ENCODE measurements around the gene MBLAC1.
"Not testable (repeated sequence)": the region's sequence is repeated elsewhere in the genome, so short reads cannot be mapped to it uniquely, and the experiment has no call there.

DNA sequence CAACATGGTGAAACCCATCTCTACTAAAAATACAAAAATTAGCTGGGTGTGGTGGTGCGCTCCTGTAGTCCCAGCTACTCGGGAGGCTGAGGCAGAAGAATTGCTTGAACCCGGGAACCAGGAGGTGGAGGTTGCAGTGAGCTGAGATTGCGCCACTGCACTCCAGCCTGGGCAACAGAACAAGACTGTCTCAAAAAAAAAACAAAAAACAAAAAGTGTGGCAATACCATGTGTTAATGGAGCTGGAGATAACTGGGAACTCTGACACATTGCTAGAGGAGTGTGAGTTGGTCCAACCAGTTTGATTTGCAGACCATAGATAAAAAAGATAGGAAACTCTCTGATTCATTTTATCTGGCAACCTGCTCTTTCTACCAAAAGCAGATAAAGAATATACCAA is 19.6 kb downstream of the MBLAC1 start:
- TF ChIP-seq, protein P1, sequence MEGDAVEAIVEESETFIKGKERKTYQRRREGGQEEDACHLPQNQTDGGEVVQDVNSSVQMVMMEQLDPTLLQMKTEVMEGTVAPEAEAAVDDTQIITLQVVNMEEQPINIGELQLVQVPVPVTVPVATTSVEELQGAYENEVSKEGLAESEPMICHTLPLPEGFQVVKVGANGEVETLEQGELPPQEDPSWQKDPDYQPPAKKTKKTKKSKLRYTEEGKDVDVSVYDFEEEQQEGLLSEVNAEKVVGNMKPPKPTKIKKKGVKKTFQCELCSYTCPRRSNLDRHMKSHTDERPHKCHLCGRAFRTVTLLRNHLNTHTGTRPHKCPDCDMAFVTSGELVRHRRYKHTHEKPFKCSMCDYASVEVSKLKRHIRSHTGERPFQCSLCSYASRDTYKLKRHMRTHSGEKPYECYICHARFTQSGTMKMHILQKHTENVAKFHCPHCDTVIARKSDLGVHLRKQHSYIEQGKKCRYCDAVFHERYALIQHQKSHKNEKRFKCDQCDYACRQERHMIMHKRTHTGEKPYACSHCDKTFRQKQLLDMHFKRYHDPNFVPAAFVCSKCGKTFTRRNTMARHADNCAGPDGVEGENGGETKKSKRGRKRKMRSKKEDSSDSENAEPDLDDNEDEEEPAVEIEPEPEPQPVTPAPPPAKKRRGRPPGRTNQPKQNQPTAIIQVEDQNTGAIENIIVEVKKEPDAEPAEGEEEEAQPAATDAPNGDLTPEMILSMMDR (IDR thresholded peaks at IDR 0.05 in 4 of 5, conservative IDR thresholded peaks at IDR 0.05 in 1 of 5), result not testable (repeated sequence)
- not testable (repeated sequence) for TF ChIP-seq POLR2A (IDR thresholded peaks at IDR 0.05)
